GM12872 (cell line): Measurements from ENCODE around the gene C15orf62.

Source experiments
- TF ChIP-seq, protein P1 (sequence below): IDR thresholded peaks from 3 replicates; pipeline ENCODE4 v1.5.1; 2011; ENCODE audit warnings: low read depth, mild to moderate bottlenecking, low read length, moderate library complexity; ENCODE audit not compliant: insufficient read depth

Gene C15orf62

DNA sequence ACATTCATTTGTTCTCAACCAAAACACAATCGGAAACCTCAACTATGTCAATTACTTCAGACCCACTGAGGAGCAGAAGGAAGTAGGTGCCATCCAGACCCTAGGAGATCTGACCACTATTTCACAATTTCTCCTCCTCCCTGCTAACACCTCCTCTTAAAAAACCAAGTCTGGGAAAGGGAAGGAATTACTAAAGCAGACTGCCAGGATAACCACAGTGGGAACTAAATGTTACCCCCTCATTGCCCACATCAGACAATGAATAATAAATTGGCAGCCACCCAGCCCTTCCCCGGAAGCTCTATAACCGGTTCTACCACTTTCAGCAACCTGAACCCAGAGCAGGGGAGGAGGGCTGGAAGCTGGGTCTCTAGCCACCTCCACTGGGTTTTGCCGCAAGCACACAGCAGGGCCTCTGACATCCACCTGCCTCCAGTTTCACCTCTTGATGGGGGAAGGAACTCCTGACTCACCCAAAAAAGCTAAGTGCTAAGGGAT is 17.6 kb downstream of the C15orf62 start:
- TF ChIP-seq, protein P1, sequence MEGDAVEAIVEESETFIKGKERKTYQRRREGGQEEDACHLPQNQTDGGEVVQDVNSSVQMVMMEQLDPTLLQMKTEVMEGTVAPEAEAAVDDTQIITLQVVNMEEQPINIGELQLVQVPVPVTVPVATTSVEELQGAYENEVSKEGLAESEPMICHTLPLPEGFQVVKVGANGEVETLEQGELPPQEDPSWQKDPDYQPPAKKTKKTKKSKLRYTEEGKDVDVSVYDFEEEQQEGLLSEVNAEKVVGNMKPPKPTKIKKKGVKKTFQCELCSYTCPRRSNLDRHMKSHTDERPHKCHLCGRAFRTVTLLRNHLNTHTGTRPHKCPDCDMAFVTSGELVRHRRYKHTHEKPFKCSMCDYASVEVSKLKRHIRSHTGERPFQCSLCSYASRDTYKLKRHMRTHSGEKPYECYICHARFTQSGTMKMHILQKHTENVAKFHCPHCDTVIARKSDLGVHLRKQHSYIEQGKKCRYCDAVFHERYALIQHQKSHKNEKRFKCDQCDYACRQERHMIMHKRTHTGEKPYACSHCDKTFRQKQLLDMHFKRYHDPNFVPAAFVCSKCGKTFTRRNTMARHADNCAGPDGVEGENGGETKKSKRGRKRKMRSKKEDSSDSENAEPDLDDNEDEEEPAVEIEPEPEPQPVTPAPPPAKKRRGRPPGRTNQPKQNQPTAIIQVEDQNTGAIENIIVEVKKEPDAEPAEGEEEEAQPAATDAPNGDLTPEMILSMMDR = no peak

DNA sequence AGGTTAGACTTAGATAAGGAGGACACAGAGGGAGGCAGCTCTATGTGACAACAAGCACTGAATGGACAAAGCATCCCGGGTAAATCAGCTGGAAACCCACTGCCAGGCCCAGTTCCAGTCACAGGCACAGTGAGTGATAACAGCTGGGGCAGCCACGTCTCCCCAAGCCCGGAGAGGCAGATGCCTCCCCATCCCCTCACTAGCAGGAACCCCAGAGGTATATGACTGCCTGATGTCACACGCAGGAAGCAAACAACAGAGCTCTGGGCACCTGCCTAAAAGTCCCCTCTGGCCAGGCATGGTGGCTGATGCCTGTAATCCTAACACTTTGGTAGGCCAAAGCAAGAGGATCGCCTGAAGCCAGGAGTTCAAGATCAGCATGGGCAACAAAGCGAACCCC is 18.2 kb downstream of the C15orf62 start:
- TF ChIP-seq, protein P1 = no peak

DNA sequence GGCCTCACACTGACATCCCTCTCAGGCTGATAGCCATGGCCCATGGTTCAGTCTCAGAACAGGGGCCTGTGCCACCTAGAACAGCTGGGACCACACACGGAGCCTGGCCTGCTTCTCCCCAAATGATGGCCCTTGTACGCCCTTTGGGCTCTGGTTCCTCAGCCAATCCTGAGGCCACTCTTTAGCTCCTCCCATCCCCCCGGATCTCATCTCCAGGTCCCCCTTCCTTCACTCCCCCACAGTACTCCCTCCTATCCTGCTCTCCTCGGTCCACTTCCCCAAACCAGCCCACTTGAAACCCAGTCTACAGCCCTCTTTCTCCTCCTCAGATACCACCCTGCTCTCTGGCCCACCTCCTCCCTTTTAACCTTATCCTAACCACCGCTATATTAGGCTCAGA is 19.3 kb downstream of the C15orf62 start:
- TF ChIP-seq, protein P1 = no peak

DNA sequence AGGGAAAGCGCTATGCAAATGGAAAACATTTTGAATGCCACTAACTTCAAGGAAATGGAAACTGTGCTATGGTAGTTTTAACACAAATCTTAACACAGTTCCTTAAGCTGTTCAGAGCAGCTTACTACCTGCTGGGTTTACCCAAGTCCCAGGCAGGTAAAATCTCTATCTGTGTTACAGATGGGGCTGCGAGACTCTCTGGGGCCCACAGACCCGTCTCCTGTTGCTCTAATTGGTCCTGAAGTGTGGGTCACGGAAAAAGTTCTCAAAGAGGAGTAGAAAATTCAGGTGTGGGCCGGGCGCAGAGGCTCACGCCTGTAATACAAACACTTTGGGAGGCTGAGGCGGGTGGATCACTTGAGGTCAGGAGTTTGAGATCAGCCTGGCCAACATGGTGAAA is 20.2 kb downstream of the C15orf62 start:
- TF ChIP-seq, protein P1 = no peak

DNA sequence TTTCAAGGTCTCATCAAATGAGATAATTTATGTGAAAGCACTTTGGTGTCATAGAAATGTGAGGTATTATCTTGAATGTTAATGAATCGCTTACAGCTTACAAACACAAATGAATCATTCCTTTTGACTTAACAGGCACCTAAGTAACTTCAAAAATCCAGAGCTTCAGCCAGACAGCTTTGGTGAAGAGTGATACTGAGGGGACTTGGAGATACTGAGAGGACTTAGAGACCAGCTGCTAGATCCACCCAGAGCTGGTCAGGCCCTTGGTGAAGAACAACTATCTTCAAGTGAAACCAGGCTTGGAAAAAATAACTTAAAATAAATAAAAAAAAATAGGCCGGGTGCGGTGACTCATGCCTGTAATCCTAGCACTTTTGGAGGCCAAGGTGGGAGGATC is 20.9 kb downstream of the C15orf62 start:
- TF ChIP-seq, protein P1 = no peak

DNA sequence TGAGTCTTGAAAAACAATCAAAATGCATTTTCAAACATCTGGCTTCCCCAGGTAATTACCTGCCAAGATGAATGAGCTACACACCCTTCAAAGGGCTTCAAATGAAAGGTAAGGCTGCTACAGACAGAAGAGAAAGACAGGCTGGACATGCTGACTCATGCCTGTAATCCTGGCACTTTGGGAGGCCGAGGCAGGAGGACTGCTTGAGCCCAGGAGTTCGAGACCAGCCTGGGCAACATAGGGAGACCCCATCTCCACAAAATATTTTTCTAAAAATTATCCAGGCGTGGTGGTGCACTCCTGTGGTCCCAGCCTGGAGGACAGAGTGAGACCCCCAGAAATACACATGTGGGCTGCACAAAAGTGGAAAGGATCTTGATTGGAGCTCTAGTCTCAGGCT is 22.6 kb downstream of the C15orf62 start:
- TF ChIP-seq, protein P1 = no peak

DNA sequence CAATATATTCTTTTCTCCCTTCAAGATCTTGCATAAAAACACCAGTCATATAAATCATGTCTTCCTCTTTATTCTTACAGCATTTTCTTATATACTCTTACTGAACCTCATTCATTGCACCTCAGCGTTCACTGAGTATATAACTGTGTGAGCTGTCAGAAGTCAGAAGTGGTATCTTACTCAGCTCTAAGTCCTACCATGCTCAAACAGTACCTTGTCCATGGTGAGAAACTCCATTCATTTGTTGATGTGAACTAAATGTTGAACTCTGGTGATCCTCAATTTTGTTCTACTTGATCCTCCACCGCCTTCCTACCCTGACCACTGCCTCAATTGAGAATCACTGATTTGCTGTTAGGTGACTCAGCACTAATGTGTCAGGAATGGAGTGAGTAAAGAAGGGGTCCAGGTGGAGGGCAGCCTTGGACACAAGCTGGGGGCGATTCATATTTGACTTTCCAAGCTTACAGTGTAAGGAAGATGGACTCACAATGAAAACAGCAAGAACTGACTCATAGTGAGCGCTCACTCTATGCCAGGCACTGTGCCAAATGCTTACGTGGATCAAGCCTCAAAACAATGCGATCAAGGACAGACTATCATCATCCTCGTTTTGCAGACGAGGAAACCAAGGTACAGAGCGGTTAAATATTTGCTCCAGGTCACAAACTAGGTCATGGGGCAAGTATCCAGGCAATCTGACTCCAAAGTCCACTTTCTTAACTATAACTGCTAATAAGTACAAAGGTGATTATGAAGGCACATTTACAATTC is 23.6 kb downstream of the C15orf62 start:
- TF ChIP-seq, protein P1 = no peak
